GM23338 (cell line): ENCODE results near the gene SORCS2.

ENCODE experiments used
- JUNB ChIP-seq: IDR thresholded peaks from one replicate; pipeline ENCODE4 v1.6.1; 2016; ENCODE audit warnings: antibody characterized with exemption; ENCODE audit not compliant: unreplicated experiment
- POLR2AphosphoS5 ChIP-seq: IDR thresholded peaks from 2 replicates; pipeline ENCODE4 v1.6.1; 2016; ENCODE audit warnings: antibody characterized with exemption, low read depth
- TF ChIP-seq, protein P1 (sequence below), 2 experiments: fragments of 200-600 bp in 1 of 2; sonication (generic) in 1 of 2; conservative IDR thresholded peaks; 2 replicates each; pipeline versions ENCODE4 v1.5.1 to v1.6.1; 2016 to 2017; ENCODE audit warnings: antibody characterized with exemption in 2 of 2, low read depth in 2 of 2, mild to moderate bottlenecking in 2 of 2, moderate library complexity in 1 of 2

DNA sequence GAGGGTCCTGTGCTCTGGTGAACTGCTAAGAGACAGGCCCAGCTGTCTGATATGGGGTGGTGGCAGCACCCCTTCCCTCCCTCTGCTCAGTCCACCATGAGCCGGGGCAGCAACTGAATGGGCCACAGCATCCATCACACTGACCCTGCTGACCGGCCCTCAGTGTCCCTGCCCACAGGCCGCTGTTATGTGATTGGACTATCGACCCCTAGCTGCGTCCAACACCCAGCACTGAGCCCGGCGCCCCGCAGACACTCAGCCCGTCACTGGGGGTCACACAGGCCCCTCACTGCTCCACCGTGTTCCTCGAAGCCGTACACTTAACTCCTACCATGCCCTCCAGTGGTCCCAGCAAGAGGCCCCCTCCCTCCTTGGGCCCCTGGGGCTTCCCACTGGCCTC, 331.2 kb downstream of the SORCS2 start:
- TF ChIP-seq POLR2AphosphoS5 (no peak), JUNB (no peak)
- TF ChIP-seq, protein P1, sequence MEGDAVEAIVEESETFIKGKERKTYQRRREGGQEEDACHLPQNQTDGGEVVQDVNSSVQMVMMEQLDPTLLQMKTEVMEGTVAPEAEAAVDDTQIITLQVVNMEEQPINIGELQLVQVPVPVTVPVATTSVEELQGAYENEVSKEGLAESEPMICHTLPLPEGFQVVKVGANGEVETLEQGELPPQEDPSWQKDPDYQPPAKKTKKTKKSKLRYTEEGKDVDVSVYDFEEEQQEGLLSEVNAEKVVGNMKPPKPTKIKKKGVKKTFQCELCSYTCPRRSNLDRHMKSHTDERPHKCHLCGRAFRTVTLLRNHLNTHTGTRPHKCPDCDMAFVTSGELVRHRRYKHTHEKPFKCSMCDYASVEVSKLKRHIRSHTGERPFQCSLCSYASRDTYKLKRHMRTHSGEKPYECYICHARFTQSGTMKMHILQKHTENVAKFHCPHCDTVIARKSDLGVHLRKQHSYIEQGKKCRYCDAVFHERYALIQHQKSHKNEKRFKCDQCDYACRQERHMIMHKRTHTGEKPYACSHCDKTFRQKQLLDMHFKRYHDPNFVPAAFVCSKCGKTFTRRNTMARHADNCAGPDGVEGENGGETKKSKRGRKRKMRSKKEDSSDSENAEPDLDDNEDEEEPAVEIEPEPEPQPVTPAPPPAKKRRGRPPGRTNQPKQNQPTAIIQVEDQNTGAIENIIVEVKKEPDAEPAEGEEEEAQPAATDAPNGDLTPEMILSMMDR (conservative IDR thresholded peaks at IDR 0.05; ENCODE audit: low read depth in 2 of 2): no peak
